Measurements from ENCODE around the gene PRRC2C. TPM values are rescaled to one million over a fixed set of nuclear protein-coding genes. Genes with fewer than 3 reads are reported as not detected.

The PRRC2C gene
- total and polyA plus RNA-seq, 2 of the 4 experiments (the other 2 are of a cell fraction) = 54.0 to 58.3 TPM

DNA sequence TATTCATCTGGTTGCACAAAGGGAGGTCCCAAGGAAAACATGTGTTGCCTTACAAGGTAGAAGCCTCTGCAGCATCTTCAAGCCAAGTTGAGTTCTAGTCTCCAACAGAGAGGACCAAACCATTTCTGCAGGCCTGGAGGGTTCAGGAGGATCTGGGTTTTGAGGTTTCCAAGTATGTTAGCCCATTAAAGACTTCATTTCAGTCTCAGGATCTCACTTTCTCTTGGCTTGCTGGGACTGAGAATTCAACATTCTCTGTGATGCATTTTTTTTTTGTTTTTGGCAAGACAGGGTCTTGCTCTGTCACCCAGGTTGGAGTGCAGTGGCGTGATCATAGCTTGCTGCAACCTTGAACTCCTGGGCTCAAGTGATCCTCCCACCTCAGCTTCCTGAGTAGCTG is 128.0 kb downstream of the PRRC2C start:
- Histone ChIP-seq H3K9me1 (ENCODE audit: insufficient read depth, low read length) (no peaks in the 10 kb centered on the region), H3K79me1 (ENCODE audit: low read depth in 1 of 2, low read length in 2 of 2) (no peaks in the 10 kb centered on the region), H3K4ac (ENCODE audit: low read depth, low read length) (no peak overlapping the region), H2AK9ac (replicated peaks; ENCODE audit: low read depth, low read length, poor library complexity) (no peak overlapping the region), H3K27me3 (ENCODE audit: control insufficient read depth, insufficient read depth, low read length) (peaks cover 3% of the 10 kb centered on the region; the same call in 1 of the 2 replicates), H2BK5ac (ENCODE audit: low read depth, low read length, poor library complexity, severe bottlenecking) (no peak overlapping the region), H3K18ac (ENCODE audit: low read depth, low read length) (no peak overlapping the region), H2BK15ac (ENCODE audit: low read depth, low read length) (no peak overlapping the region), H3K14ac (replicated peaks; ENCODE audit: low read depth, low read length) (no peak overlapping the region), H4K5ac (ENCODE audit: low read depth, low read length) (no peak overlapping the region), H4K8ac (ENCODE audit: low read depth in 2 of 2, low read length in 2 of 2) (no peak overlapping the region), H3K27ac (ENCODE audit: insufficient read depth, low read length) (no peak overlapping the region), H3K9ac (ENCODE audit: low read depth, low read length) (no peak overlapping the region), H2BK120ac (ENCODE audit: low read depth, low read length) (no peak overlapping the region), H3K56ac (ENCODE audit: extremely low read depth, insufficient read depth, low read length) (no peak overlapping the region), H3K4me3 (ENCODE audit: insufficient read depth, low read depth, low read length) (no peak overlapping the region), H3K4me1 (ENCODE audit: control insufficient read depth, insufficient read depth, low read length) (no peaks in the 10 kb centered on the region), H3K23ac (ENCODE audit: low read depth, low read length) (no peak overlapping the region), H3K36me3 (ENCODE audit: control insufficient read depth, insufficient read depth, low read length) (no peaks in the 10 kb centered on the region), H4K91ac (ENCODE audit: insufficient read depth, low read depth, low read length) (no peak overlapping the region), H3K4me2 (ENCODE audit: low read depth, low read length) (no peak overlapping the region), H2AK5ac (ENCODE audit: low read depth, low read length) (no peak overlapping the region), H2BK20ac (ENCODE audit: low read depth, low read length) (no peak overlapping the region), H3K9me3 (ENCODE audit: control insufficient read depth, insufficient read depth, low read length) (no peaks in the 10 kb centered on the region), H2AFZ (replicated peaks; ENCODE audit: low read length, poor library complexity) (no peak overlapping the region), H4K20me1 (ENCODE audit: insufficient read depth, low read length) (no peaks in the 10 kb centered on the region)
- 100% methylated on average over 1 of the region's 1 CpG; no CpG with 5 or more reads in 1 of the 2 experiments for WGBS, 2 experiments (ENCODE audit: extremely low coverage in 2 of 2, insufficient read length in 1 of 2)
- ATAC-seq (ENCODE audit: low read depth) (no peak), DNase-seq (no peak)
- intact Hi-C loops (cut with micrococcal nuclease) (no loop called here), dilution Hi-C loops (cut with HindIII; ENCODE audit: low sequenced_read_pairs, unreplicated experiment) (no loop called here), in situ Hi-C loops (cut with MboI; ENCODE audit: low sequenced_read_pairs) (no loop called here)
- BruUV-seq (replicated peaks) = no TSS peak
- no peak for TF ChIP-seq BHLHE40 (IDR thresholded peaks at IDR 0.05; ENCODE audit: low read depth, low read length)
- no peak for TF ChIP-seq CEBPB (IDR thresholded peaks at IDR 0.05; ENCODE audit: low read depth, low read length)
- TF ChIP-seq NFE2L2 (IDR thresholded peaks at IDR 0.05; ENCODE audit: low read depth, low read length) = no peak
- no peak for TF ChIP-seq RFX5 (IDR thresholded peaks at IDR 0.05; ENCODE audit: low read depth, low read length)
- no peak for TF ChIP-seq MAZ (IDR thresholded peaks at IDR 0.05; ENCODE audit: borderline replicate concordance, low read depth, low read length)
- no peak for TF ChIP-seq MXI1 (IDR thresholded peaks at IDR 0.05; ENCODE audit: borderline replicate concordance, low read depth, low read length)
- no peak for TF ChIP-seq RAD21 (IDR thresholded peaks at IDR 0.05; ENCODE audit: low read length)
- TF ChIP-seq, protein P1, sequence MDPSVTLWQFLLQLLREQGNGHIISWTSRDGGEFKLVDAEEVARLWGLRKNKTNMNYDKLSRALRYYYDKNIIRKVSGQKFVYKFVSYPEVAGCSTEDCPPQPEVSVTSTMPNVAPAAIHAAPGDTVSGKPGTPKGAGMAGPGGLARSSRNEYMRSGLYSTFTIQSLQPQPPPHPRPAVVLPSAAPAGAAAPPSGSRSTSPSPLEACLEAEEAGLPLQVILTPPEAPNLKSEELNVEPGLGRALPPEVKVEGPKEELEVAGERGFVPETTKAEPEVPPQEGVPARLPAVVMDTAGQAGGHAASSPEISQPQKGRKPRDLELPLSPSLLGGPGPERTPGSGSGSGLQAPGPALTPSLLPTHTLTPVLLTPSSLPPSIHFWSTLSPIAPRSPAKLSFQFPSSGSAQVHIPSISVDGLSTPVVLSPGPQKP (IDR thresholded peaks at IDR 0.05; ENCODE audit: borderline replicate concordance, low read depth, low read length) = no peak
- TF ChIP-seq FOS (IDR thresholded peaks at IDR 0.05; ENCODE audit: low read depth, low read length) = no peak
- no peak for TF ChIP-seq SMC3 (IDR thresholded peaks at IDR 0.05; ENCODE audit: low read depth, low read length)
- TF ChIP-seq MAFK (IDR thresholded peaks at IDR 0.05; ENCODE audit: low read depth, low read length) = no peak
- no peak for TF ChIP-seq POLR2A (IDR thresholded peaks at IDR 0.05; ENCODE audit: low read depth, low read length)
- no peak for TF ChIP-seq RCOR1 (IDR thresholded peaks at IDR 0.05; ENCODE audit: insufficient replicate concordance, low read length)
- no peak for TF ChIP-seq CHD1 (IDR thresholded peaks at IDR 0.05; ENCODE audit: low read depth, low read length)
- TF ChIP-seq, protein P2, sequence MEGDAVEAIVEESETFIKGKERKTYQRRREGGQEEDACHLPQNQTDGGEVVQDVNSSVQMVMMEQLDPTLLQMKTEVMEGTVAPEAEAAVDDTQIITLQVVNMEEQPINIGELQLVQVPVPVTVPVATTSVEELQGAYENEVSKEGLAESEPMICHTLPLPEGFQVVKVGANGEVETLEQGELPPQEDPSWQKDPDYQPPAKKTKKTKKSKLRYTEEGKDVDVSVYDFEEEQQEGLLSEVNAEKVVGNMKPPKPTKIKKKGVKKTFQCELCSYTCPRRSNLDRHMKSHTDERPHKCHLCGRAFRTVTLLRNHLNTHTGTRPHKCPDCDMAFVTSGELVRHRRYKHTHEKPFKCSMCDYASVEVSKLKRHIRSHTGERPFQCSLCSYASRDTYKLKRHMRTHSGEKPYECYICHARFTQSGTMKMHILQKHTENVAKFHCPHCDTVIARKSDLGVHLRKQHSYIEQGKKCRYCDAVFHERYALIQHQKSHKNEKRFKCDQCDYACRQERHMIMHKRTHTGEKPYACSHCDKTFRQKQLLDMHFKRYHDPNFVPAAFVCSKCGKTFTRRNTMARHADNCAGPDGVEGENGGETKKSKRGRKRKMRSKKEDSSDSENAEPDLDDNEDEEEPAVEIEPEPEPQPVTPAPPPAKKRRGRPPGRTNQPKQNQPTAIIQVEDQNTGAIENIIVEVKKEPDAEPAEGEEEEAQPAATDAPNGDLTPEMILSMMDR (conservative IDR thresholded peaks at IDR 0.05; ENCODE audit: low read depth, low read length) = no peak
- TF ChIP-seq, protein P3, sequence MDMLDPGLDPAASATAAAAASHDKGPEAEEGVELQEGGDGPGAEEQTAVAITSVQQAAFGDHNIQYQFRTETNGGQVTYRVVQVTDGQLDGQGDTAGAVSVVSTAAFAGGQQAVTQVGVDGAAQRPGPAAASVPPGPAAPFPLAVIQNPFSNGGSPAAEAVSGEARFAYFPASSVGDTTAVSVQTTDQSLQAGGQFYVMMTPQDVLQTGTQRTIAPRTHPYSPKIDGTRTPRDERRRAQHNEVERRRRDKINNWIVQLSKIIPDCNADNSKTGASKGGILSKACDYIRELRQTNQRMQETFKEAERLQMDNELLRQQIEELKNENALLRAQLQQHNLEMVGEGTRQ (IDR thresholded peaks at IDR 0.05; ENCODE audit: low read depth, low read length) = no peak
- ChIA-PET POLR2A (ENCODE audit: unreplicated experiment) (no interaction called here), CTCF (no interaction called here)

Data from IMR-90 (cell line).